GM18861 (cell line): ENCODE measurements around the gene POLR1E.

Experiments
- ATAC-seq: cut with Tn5 transposase; IDR thresholded peaks from one replicate; pipeline ENCODE4 v1.9.1; 2021; ENCODE audit not compliant: unreplicated experiment

The POLR1E gene

GRCh38 chr9:37531699-37532098, 46.0 kb downstream of the POLR1E start:
- ATAC-seq, result no peak

GRCh38 chr9:37534412-37534811, 48.7 kb downstream of the POLR1E start:
- no peak for ATAC-seq

GRCh38 chr9:37534901-37535300, 49.2 kb downstream of the POLR1E start:
- ATAC-seq, result no peak

- ATAC-seq, result no peak
Observed at GRCh38 chr9:37538099-37538498, 52.4 kb downstream of the POLR1E start.

GRCh38 chr9:37539634-37540033, 53.9 kb downstream of the POLR1E start:
- no peak for ATAC-seq

GRCh38 chr9:37540634-37541033, 54.9 kb downstream of the POLR1E start:
- ATAC-seq, result no peak

- no peak for ATAC-seq
Observed at GRCh38 chr9:37541465-37541864, 55.7 kb downstream of the POLR1E start.

- ATAC-seq, result no peak
Observed at GRCh38 chr9:37542488-37542887, 56.7 kb downstream of the POLR1E start.

- ATAC-seq, result no peak
Observed at GRCh38 chr9:37542895-37543294, 57.1 kb downstream of the POLR1E start.

- no peak for ATAC-seq
Observed at GRCh38 chr9:37543468-37543867, 57.7 kb downstream of the POLR1E start.

GRCh38 chr9:37547328-37547878, 61.7 kb downstream of the POLR1E start:
- ATAC-seq, result no peak

GRCh38 chr9:37549527-37549926, 63.8 kb downstream of the POLR1E start:
- no peak for ATAC-seq

GRCh38 chr9:37550781-37551180, 65.0 kb downstream of the POLR1E start:
- ATAC-seq, result no peak

GRCh38 chr9:37551468-37551867, 65.7 kb downstream of the POLR1E start:
- no peak for ATAC-seq

GRCh38 chr9:37551888-37552287, 66.1 kb downstream of the POLR1E start:
- ATAC-seq, result no peak
